PC-3 (cell line): ENCODE data around the gene KIAA0586.

Experiments used
- CTCF ChIP-seq: fragments of 300-600 bp; sonication (generic); conservative IDR thresholded peaks from 2 replicates; pipeline ENCODE4 v1.5.1; 2017; ENCODE audit warnings: antibody characterized with exemption, low read depth, mild to moderate bottlenecking, low read length
- EZH2 ChIP-seq: fragments of 300-600 bp; sonication (generic); IDR thresholded peaks from one replicate; pipeline ENCODE4 v1.6.1; 2017; ENCODE audit warnings: antibody characterized with exemption, mild to moderate bottlenecking, low read length; ENCODE audit not compliant: unreplicated experiment
- EZH2phosphoT487 ChIP-seq: fragments of 300-600 bp; sonication (generic); IDR thresholded peaks from 2 replicates; pipeline ENCODE4 v1.6.1; 2018; ENCODE audit warnings: mild to moderate bottlenecking, antibody characterized with exemption, low read length, borderline replicate concordance

- no peak for TF ChIP-seq CTCF
- TF ChIP-seq EZH2 = no peak
- TF ChIP-seq EZH2phosphoT487 = no peak
Observed at GRCh38 chr14:58572473-58572853, 144.9 kb downstream of the KIAA0586 start.
